B cell (primary cell): ENCODE data around the gene PHYH. TPM values are rescaled to one million over a fixed set of nuclear protein-coding genes. Genes with fewer than 3 reads are reported as not detected.

ENCODE experiments used
- ATAC-seq: fragments of 200-7000 bp; cut with Tn5 transposase; one replicate; pipeline ENCODE4 v1.10.0; 2021; ENCODE audit warnings: low read depth, mild to moderate bottlenecking, moderate number of reproducible peaks, moderate library complexity
- CTCF ChIA-PET: fragments of 350-600 bp; sonication (Branson Sonifier 250); formaldehyde crosslinking; loops from one replicate; lab custom pipeline; 2021; ENCODE audit warnings: antibody characterized with exemption, inconsistent platforms; lab: Charles Lee
- POLR2A ChIA-PET: fragments of 350-600 bp; sonication (Branson Sonifier 250); formaldehyde crosslinking; loops from one replicate; lab custom pipeline; 2021; ENCODE audit warnings: antibody characterized with exemption; lab: Charles Lee
- DNase-seq: peaks from one replicate; pipeline ENCODE4 v3.0.0; 2013
- H2AFZ ChIP-seq: 2 replicates; pipeline ENCODE4 v1.6.1; 2012; ENCODE audit warnings: mild to moderate bottlenecking, low read depth, low read length; ENCODE audit not compliant: insufficient read depth, poor library complexity, severe bottlenecking
- H3K27ac ChIP-seq, 2 donors: 1 replicate in 1 of 2; 2 replicates in 1 of 2; pipeline ENCODE4 v1.5.1; 2012 to 2013; ENCODE audit warnings: low read length in 2 of 2, mild to moderate bottlenecking in 2 of 2, moderate library complexity in 1 of 2
- H3K27me3 ChIP-seq, 4 experiments: fragments of 200-600 bp in 1 of 4; sonication (generic) in 1 of 4; replicated peaks in 1 of 4; 1 replicate in 2 of 4; 2 replicates in 2 of 4; pipeline versions ENCODE4 v1.6.1 to v1.7.0; 2013 to 2016; ENCODE audit warnings: low read length in 3 of 4, mild to moderate bottlenecking in 2 of 4, mixed read lengths in 1 of 4, moderate library complexity in 1 of 4; ENCODE audit not compliant: insufficient read depth in 4 of 4, control insufficient read depth in 3 of 4; ENCODE audit errors: control extremely low read depth in 1 of 4
- H3K36me3 ChIP-seq, 2 experiments: replicated peaks in 1 of 2; 1 replicate in 1 of 2; 2 replicates in 1 of 2; pipeline versions ENCODE4 v1.6.1 to v1.7.1; 2013; ENCODE audit warnings: low read length in 1 of 2; ENCODE audit not compliant: insufficient read depth in 2 of 2, control insufficient read depth in 1 of 2; ENCODE audit errors: control extremely low read depth in 1 of 2, extremely low read depth in 1 of 2
- H3K4me1 ChIP-seq, 2 donors: fragments of 200-600 bp in 1 of 2; sonication (generic) in 1 of 2; 1 replicate in 1 of 2; 2 replicates in 1 of 2; pipeline versions ENCODE4 v1.5.1 to v1.6.1; 2013 to 2017; ENCODE audit warnings: low read length in 2 of 2; ENCODE audit not compliant: control insufficient read depth in 2 of 2, insufficient read depth in 2 of 2
- H3K4me2 ChIP-seq: replicated peaks from 2 replicates; pipeline ENCODE3; 2012; ENCODE audit warnings: mild to moderate bottlenecking, low read depth, low read length; ENCODE audit not compliant: poor library complexity, severe bottlenecking
- H3K4me3 ChIP-seq, 5 experiments: fragments of 200-600 bp in 1 of 5; sonication (generic) in 1 of 5; 1 replicate in 3 of 5; 2 replicates in 2 of 5; pipeline versions ENCODE4 v1.5.1 to v1.7.0; 2011 to 2016; ENCODE audit warnings: low read length in 4 of 5, mild to moderate bottlenecking in 4 of 5, low read depth in 2 of 5, control low read depth in 1 of 5, moderate library complexity in 1 of 5; ENCODE audit not compliant: insufficient read depth in 1 of 5; ENCODE audit errors: control extremely low read depth in 1 of 5, extremely low read depth in 1 of 5
- H3K79me2 ChIP-seq: fragments of 200-600 bp; sonication (generic); one replicate; pipeline ENCODE4 v1.6.0; 2016; ENCODE audit warnings: low read length; ENCODE audit not compliant: control insufficient read depth, insufficient read depth
- H3K9ac ChIP-seq: fragments of 200-600 bp; sonication (generic); 2 replicates; pipeline ENCODE4 v1.6.1; 2017; ENCODE audit warnings: mild to moderate bottlenecking, low read length, moderate library complexity
- H3K9me3 ChIP-seq, 3 donors: one replicate each; pipeline versions ENCODE4 v1.6.1 to v1.7.1; 2013; ENCODE audit warnings: low read length in 2 of 3; ENCODE audit not compliant: control insufficient read depth in 2 of 3, insufficient read depth in 1 of 3; ENCODE audit errors: control extremely low read depth in 1 of 3
- H4K20me1 ChIP-seq: 2 replicates; pipeline ENCODE4 v1.6.0; 2012; ENCODE audit warnings: mild to moderate bottlenecking, low read length; ENCODE audit not compliant: insufficient read depth, control insufficient read depth, poor library complexity, severe bottlenecking
- H3K27ac Mint-ChIP-seq: one replicate; pipeline ENCODE4 v1.8.0; 2021; ENCODE audit warnings: mixed read lengths
- H3K27me3 Mint-ChIP-seq: one replicate; pipeline ENCODE4 v1.8.0; 2021; ENCODE audit warnings: mixed read lengths
- H3K4me1 Mint-ChIP-seq: one replicate; pipeline ENCODE4 v1.8.0; 2021; ENCODE audit warnings: mixed read lengths
- H3K4me3 Mint-ChIP-seq: one replicate; pipeline ENCODE4 v1.8.0; 2021; ENCODE audit warnings: mixed read lengths
- H3K9me3 Mint-ChIP-seq: one replicate; pipeline ENCODE4 v1.8.0; 2022; ENCODE audit warnings: mixed read lengths; ENCODE audit not compliant: insufficient read depth
- CTCF ChIP-seq: fragments of 200-600 bp; IDR thresholded peaks from one replicate; pipeline ENCODE4 v1.8.0; 2022; ENCODE audit warnings: antibody characterized with exemption, mild to moderate bottlenecking
- EZH2 ChIP-seq: IDR thresholded peaks from 2 replicates; pipeline ENCODE4 v1.6.1; 2012; ENCODE audit warnings: borderline replicate concordance, low read depth, mild to moderate bottlenecking, moderate library complexity, low read length; ENCODE audit not compliant: insufficient read depth, poor library complexity, severe bottlenecking
- WGBS: methylation state at CpG from one replicate; pipeline ENCODE4 v1.1.5; 2013; ENCODE audit warnings: missing lambda C conversion rate; ENCODE audit not compliant: insufficient coverage; 5-methylcytosine and 5-hydroxymethylcytosine counted together
- intact Hi-C: fragments of 100-400 bp; cut with micrococcal nuclease; formaldehyde crosslinking; loops from one replicate; pipeline ENCODE4 v1.10.0; 2022
- polyA plus RNA-seq: library from polyadenylated mRNA; depleted of rRNA; stranded (reverse); fragments of >200 nt; gene quantifications from 2 replicates; pipeline ENCODE4 v1.2.3, GENCODE V29; 2012
- total RNA-seq, 2 donors: library from RNA; stranded (reverse); fragments of 120-200 nt in 1 of 2; gene quantifications; 1 replicate in 1 of 2; 2 replicates in 1 of 2; pipeline versions ENCODE4 v1.2.3 to v1.2.4, GENCODE V29; 2013 to 2022

PHYH gene
- total and polyA plus RNA-seq, 2 donors (not counting 1 experiment from before 2014, with no cell fraction given), result 3.1 to 9.7 TPM

- TF ChIP-seq CTCF (no peak), EZH2 (no peak)
- H3K4me2 ChIP-seq, result no peak overlapping the region
- no peak overlapping the region for H3K27ac ChIP-seq
- no peak overlapping the region for H2AFZ ChIP-seq
- WGBS, result 100% methylated on average over 2 of the region's 2 CpGs
- Mint-ChIP-seq H3K4me1 (no peaks in the 10 kb centered on the region), H3K27me3 (no peaks in the 10 kb centered on the region), H3K4me3 (no peak overlapping the region), H3K27ac (no peak overlapping the region), H3K9me3 (no peaks in the 10 kb centered on the region)
- DNase-seq (no peak), ATAC-seq (no peak)
- intact Hi-C loops, result no loop called here
- no peaks in the 10 kb centered on the region for H4K20me1 ChIP-seq
- H3K79me2 ChIP-seq, result no peaks in the 10 kb centered on the region
- H3K4me3 ChIP-seq, result no peak overlapping the region
- no peak overlapping the region for H3K9ac ChIP-seq
- no peaks in the 10 kb centered on the region for H3K9me3 ChIP-seq
- H3K4me1 ChIP-seq, result no peaks in the 10 kb centered on the region
- no peaks in the 10 kb centered on the region for H3K36me3 ChIP-seq
- no peaks in the 10 kb centered on the region for H3K27me3 ChIP-seq
- ChIA-PET CTCF (interaction anchor here (0.7 kb wide), 1 partner anchor 11 kb away, joined by 5 read pairs; no protein-coding TSS in a partner anchor), POLR2A (no interaction called here)
Observed at GRCh38 chr10:13309792-13310191, 9.9 kb upstream of the PHYH start.

GRCh38 chr10:13308096-13308495 lies 8.2 kb upstream of the PHYH start:
- WGBS, result 100% methylated on average over 2 of the region's 6 CpGs
- CTCF ChIA-PET, result no interaction called here
- Mint-ChIP-seq H3K27me3 (no peaks in the 10 kb centered on the region), H3K9me3 (no peaks in the 10 kb centered on the region), H3K27ac (no peak overlapping the region), H3K4me3 (no peak overlapping the region), H3K4me1 (no peaks in the 10 kb centered on the region)
- no peaks in the 10 kb centered on the region for H3K4me1 ChIP-seq
- H2AFZ ChIP-seq, result no peak overlapping the region
- no peaks in the 10 kb centered on the region for H3K9me3 ChIP-seq
- H3K4me3 ChIP-seq, result no peak overlapping the region
- H3K9ac ChIP-seq, result no peak overlapping the region
- no peaks in the 10 kb centered on the region for H3K27me3 ChIP-seq
- ATAC-seq (no peak), DNase-seq (no peak)
- no peaks in the 10 kb centered on the region for H3K79me2 ChIP-seq
- H3K36me3 ChIP-seq, result no peaks in the 10 kb centered on the region
- POLR2A ChIA-PET, result no interaction called here
- TF ChIP-seq EZH2 (no peak), CTCF (no peak)
- no peak overlapping the region for H3K27ac ChIP-seq
- no peaks in the 10 kb centered on the region for H4K20me1 ChIP-seq
- no peak overlapping the region for H3K4me2 ChIP-seq
- intact Hi-C loops, result no loop called here
